Liver (tissue), 3 donors: ENCODE measurements around the gene ROR1.

Experiments
- CTCF ChIP-seq: fragments of 150-350 bp; IDR thresholded peaks from 2 replicates; pipeline ENCODE4 v1.5.1; 2017; ENCODE audit warnings: improper control_type of control experiment, low read depth, low read length; ENCODE audit not compliant: missing input control
- FOXA1 ChIP-seq: IDR thresholded peaks from 2 replicates; pipeline ENCODE4 v1.6.1; 2016; ENCODE audit warnings: antibody characterized with exemption
- GABPA ChIP-seq, 2 donors: IDR thresholded peaks in 1 of 2; conservative IDR thresholded peaks in 1 of 2; 2 replicates each; pipeline ENCODE4 v1.6.1; 2016; ENCODE audit warnings: antibody characterized with exemption in 2 of 2, mild to moderate bottlenecking in 1 of 2, moderate library complexity in 1 of 2
- HNF4G ChIP-seq: IDR thresholded peaks from 2 replicates; pipeline ENCODE4 v1.6.1; 2016; ENCODE audit warnings: antibody characterized with exemption
- JUND ChIP-seq, 2 donors: IDR thresholded peaks; 2 replicates each; pipeline ENCODE4 v1.6.1; 2016; ENCODE audit warnings: antibody characterized with exemption in 2 of 2
- NR2F2 ChIP-seq: IDR thresholded peaks from 2 replicates; pipeline ENCODE4 v1.6.1; 2016; ENCODE audit warnings: antibody characterized with exemption
- RAD21 ChIP-seq, 2 donors: IDR thresholded peaks; 2 replicates each; pipeline ENCODE4 v1.6.1; 2016; ENCODE audit warnings: antibody characterized with exemption in 2 of 2, mild to moderate bottlenecking in 2 of 2
- REST ChIP-seq: IDR thresholded peaks from 2 replicates; pipeline ENCODE4 v1.6.1; 2016; ENCODE audit warnings: antibody characterized with exemption, mild to moderate bottlenecking
- SP1 ChIP-seq: IDR thresholded peaks from 2 replicates; pipeline ENCODE4 v1.6.1; 2018; ENCODE audit warnings: antibody characterized with exemption, mild to moderate bottlenecking
- TAF1 ChIP-seq: conservative IDR thresholded peaks from 2 replicates; pipeline ENCODE4 v1.6.1; 2016; ENCODE audit warnings: antibody characterized with exemption, mild to moderate bottlenecking
- YY1 ChIP-seq: IDR thresholded peaks from 2 replicates; pipeline ENCODE4 v1.6.1; 2016; ENCODE audit warnings: antibody characterized with exemption, mild to moderate bottlenecking
- ZBTB33 ChIP-seq: IDR thresholded peaks from 2 replicates; pipeline ENCODE4 v1.6.1; 2016; ENCODE audit warnings: antibody characterized with exemption
- TF ChIP-seq, protein P1 (sequence below): IDR thresholded peaks from 2 replicates; pipeline ENCODE4 v1.6.1; 2016; ENCODE audit warnings: antibody characterized with exemption
- TF ChIP-seq, protein P2 (sequence below): IDR thresholded peaks from 2 replicates; pipeline ENCODE4 v1.6.1; 2016; ENCODE audit warnings: antibody characterized with exemption
- donor health status: healthy.
- donor health status: healthy.

GRCh38 chr1:63774617-63775417 lies 1.0 kb downstream of the ROR1 start:
- no peak for TF ChIP-seq TAF1
- no peak for TF ChIP-seq CTCF
- TF ChIP-seq, protein P1, sequence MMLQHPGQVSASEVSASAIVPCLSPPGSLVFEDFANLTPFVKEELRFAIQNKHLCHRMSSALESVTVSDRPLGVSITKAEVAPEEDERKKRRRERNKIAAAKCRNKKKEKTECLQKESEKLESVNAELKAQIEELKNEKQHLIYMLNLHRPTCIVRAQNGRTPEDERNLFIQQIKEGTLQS: no peak
- no peak for TF ChIP-seq REST
- no peak for TF ChIP-seq RAD21 (IDR thresholded peaks at IDR 0.05)
- no peak for TF ChIP-seq FOXA1
- no peak for TF ChIP-seq NR2F2
- TF ChIP-seq YY1: no peak
- TF ChIP-seq, protein P2, sequence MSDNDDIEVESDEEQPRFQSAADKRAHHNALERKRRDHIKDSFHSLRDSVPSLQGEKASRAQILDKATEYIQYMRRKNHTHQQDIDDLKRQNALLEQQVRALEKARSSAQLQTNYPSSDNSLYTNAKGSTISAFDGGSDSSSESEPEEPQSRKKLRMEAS: no peak
- TF ChIP-seq JUND (IDR thresholded peaks at IDR 0.05): no peak
- no peak for TF ChIP-seq ZBTB33
- TF ChIP-seq SP1: no peak
- TF ChIP-seq GABPA (IDR thresholded peaks at IDR 0.05 in 1 of 2, conservative IDR thresholded peaks at IDR 0.05 in 1 of 2): no peak
- TF ChIP-seq HNF4G: no peak
